Naive thymus-derived CD4-positive, alpha-beta T cell (primary cell): ENCODE results near the gene ST3GAL5. TPM values are rescaled to one million over a fixed set of nuclear protein-coding genes. Genes with fewer than 3 reads are reported as not detected.

Experiments used
- ATAC-seq: fragments of 150-1000 bp; cut with Tn5 transposase; 2 replicates; pipeline ENCODE4 v1.10.0; 2021; ENCODE audit warnings: mild to moderate bottlenecking, moderate library complexity
- CTCF ChIA-PET: fragments of 350-600 bp; sonication (Branson Sonifier 250); formaldehyde crosslinking; loops from one replicate; lab custom pipeline; 2021; ENCODE audit warnings: antibody characterized with exemption; lab: Charles Lee
- POLR2A ChIA-PET: fragments of 350-600 bp; sonication (Branson Sonifier 250); formaldehyde crosslinking; loops from one replicate; lab custom pipeline; 2021; ENCODE audit warnings: antibody characterized with exemption, inconsistent platforms; lab: Charles Lee
- DNase-seq, 9 donors: peaks; one replicate each; pipeline versions ENCODE4 v3.0.0 to v3.0.0-alpha.2; 2020 to 2022; ENCODE audit warnings: mixed read lengths in 1 of 9
- H3K27ac ChIP-seq: one replicate; pipeline ENCODE4 v1.7.0; 2013; ENCODE audit warnings: mild to moderate bottlenecking, low read depth, low read length, moderate library complexity
- H3K27me3 ChIP-seq, 2 donors: one replicate each; pipeline ENCODE4 v1.7.0; 2013; ENCODE audit warnings: low read length in 2 of 2, mild to moderate bottlenecking in 2 of 2, moderate library complexity in 2 of 2; ENCODE audit not compliant: control insufficient read depth in 2 of 2, insufficient read depth in 2 of 2
- H3K36me3 ChIP-seq, 3 experiments: 1 replicate in 2 of 3; 2 replicates in 1 of 3; pipeline ENCODE4 v1.7.0; 2013; ENCODE audit warnings: low read length in 3 of 3, mild to moderate bottlenecking in 3 of 3, moderate library complexity in 1 of 3; ENCODE audit not compliant: insufficient read depth in 3 of 3, control insufficient read depth in 2 of 3
- H3K4me1 ChIP-seq, 2 donors: one replicate each; pipeline ENCODE4 v1.7.0; 2013; ENCODE audit warnings: low read length in 2 of 2, mild to moderate bottlenecking in 2 of 2, moderate library complexity in 1 of 2; ENCODE audit not compliant: control insufficient read depth in 2 of 2, insufficient read depth in 2 of 2
- H3K4me3 ChIP-seq: 2 replicates; pipeline ENCODE4 v1.7.0; 2013; ENCODE audit warnings: mild to moderate bottlenecking, low read length
- H3K9me3 ChIP-seq, 3 experiments: 1 replicate in 2 of 3; 2 replicates in 1 of 3; pipeline ENCODE4 v1.7.0; 2013; ENCODE audit warnings: low read length in 3 of 3; ENCODE audit not compliant: control insufficient read depth in 2 of 3
- H3K27ac Mint-ChIP-seq, 9 donors: one replicate each; pipeline ENCODE4 v1.8.0; 2020 to 2022; ENCODE audit warnings: mixed read lengths in 9 of 9, mild to moderate bottlenecking in 8 of 9, moderate library complexity in 5 of 9, inconsistent platforms in 2 of 9
- H3K27me3 Mint-ChIP-seq, 5 donors: one replicate each; pipeline ENCODE4 v1.8.0; 2021 to 2022; ENCODE audit warnings: mixed read lengths in 5 of 5, mild to moderate bottlenecking in 1 of 5
- H3K36me3 Mint-ChIP-seq, 5 donors: one replicate each; pipeline ENCODE4 v1.8.0; 2020 to 2022; ENCODE audit warnings: mixed read lengths in 5 of 5, mild to moderate bottlenecking in 3 of 5, inconsistent platforms in 1 of 5
- H3K4me1 Mint-ChIP-seq, 7 donors: one replicate each; pipeline ENCODE4 v1.8.0; 2020 to 2022; ENCODE audit warnings: mixed read lengths in 7 of 7, mild to moderate bottlenecking in 3 of 7, inconsistent platforms in 1 of 7
- H3K4me3 Mint-ChIP-seq, 10 donors: one replicate each; pipeline ENCODE4 v1.8.0; 2020 to 2022; ENCODE audit warnings: mild to moderate bottlenecking in 10 of 10, mixed read lengths in 10 of 10, moderate library complexity in 6 of 10, inconsistent platforms in 2 of 10
- H3K9me3 Mint-ChIP-seq, 11 donors: one replicate each; pipeline ENCODE4 v1.8.0; 2020 to 2022; ENCODE audit warnings: mixed read lengths in 11 of 11, mild to moderate bottlenecking in 4 of 11, inconsistent platforms in 1 of 11, moderate library complexity in 1 of 11
- intact Hi-C, 2 donors: fragments of 100-400 bp; cut with micrococcal nuclease; formaldehyde crosslinking; loops; one replicate each; pipeline ENCODE4 v1.15.1; 2023
- polyA plus RNA-seq, 2 donors: library from polyadenylated mRNA; unstranded; fragments of 300-500 nt; fragmentation: Illumina TruSeq; gene quantifications; one replicate each; pipeline ENCODE4 v1.2.3, GENCODE V29; 2021
- total RNA-seq, 6 experiments: library from RNA in 5 of 6; stranded (reverse) in 5 of 6; gene quantifications; 1 replicate in 5 of 6; 2 replicates in 1 of 6; pipeline ENCODE4 v1.2.3 and lab custom pipeline; 2021 to 2026

Gene ST3GAL5
- total and polyA plus RNA-seq, 7 experiments from 2014 or later: 15.0 to 53.6 (median 39.3) TPM

DNA sequence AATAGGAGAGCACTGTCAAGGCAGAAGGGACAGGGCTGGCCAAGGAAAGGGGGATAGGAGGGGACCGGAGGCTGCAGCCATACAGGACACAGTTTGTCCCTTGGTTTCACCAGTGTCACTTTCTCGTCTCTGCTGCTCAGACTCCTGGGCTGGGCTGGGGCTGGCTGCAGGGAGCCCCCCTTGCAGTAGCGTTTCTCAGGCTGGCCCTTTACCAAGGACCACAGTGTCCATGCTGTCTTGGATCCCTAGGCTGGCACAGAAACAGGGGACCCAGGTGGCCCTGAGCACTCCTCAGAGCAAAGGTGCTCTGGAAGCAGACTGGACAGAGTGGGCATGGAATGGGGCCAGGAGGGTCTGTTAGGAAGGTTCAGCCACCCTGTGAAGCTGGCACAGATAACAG lies 100.2 kb downstream of the ST3GAL5 start:
- Mint-ChIP-seq H3K27me3 (peaks cover 0 to 26% (median 9%) of the 10 kb centered on the region in 5 donors), H3K27ac (no peak overlapping the region), H3K4me3 (no peak overlapping the region), H3K9me3 (no peaks in the 10 kb centered on the region), H3K36me3 (no peaks in the 10 kb centered on the region), H3K4me1 (peaks cover 0 to 8% (median 2%) of the 10 kb centered on the region in 7 donors)
- Histone ChIP-seq H3K27ac (no peak overlapping the region), H3K27me3 (no peaks in the 10 kb centered on the region), H3K4me1 (no peaks in the 10 kb centered on the region), H3K4me3 (no peak overlapping the region), H3K9me3 (no peaks in the 10 kb centered on the region), H3K36me3 (no peaks in the 10 kb centered on the region)
- DNase-seq (no peak), ATAC-seq (no peak)
- intact Hi-C loops: no loop called here
- ChIA-PET CTCF (interaction anchor here (1.2 kb wide), 1 partner anchor 38 kb away, joined by 3 read pairs; no protein-coding TSS in a partner anchor), POLR2A (no interaction called here)

DNA sequence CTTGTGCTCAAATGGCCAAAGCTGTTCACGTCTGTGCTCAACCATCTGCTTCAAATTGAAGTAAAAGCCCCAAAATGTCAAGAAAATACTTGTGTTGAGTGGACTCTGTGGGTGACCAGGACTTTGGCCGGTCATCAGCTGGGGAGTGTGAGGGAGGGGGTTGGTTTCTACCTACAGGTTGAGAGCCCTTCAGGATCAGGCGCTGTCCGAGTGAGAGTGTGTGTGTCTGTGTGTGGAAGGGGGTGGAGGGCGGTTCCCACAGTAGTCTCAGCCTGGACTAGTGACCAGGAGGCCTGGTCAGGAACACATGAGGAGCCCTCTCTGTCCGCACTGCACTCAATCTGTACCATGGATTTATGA lies 100.8 kb downstream of the ST3GAL5 start:
- no peaks in the 10 kb centered on the region for H3K4me1 ChIP-seq
- no peak for ATAC-seq
- peaks cover 0 to 8% (median 2%) of the 10 kb centered on the region in 7 donors for H3K4me1 Mint-ChIP-seq
- ChIA-PET CTCF (no interaction called here), POLR2A (interaction anchor here (0.6 kb wide), 1 partner anchor 24 kb away, joined by 5 read pairs; no protein-coding TSS in a partner anchor)
- peaks cover 0 to 26% (median 9%) of the 10 kb centered on the region in 5 donors for H3K27me3 Mint-ChIP-seq
- H3K27ac ChIP-seq: no peak overlapping the region
- intact Hi-C loops: no loop called here
- no peaks in the 10 kb centered on the region for H3K36me3 ChIP-seq
- no peaks in the 10 kb centered on the region for H3K36me3 Mint-ChIP-seq
- no peak overlapping the region for H3K4me3 Mint-ChIP-seq
- no peaks in the 10 kb centered on the region for H3K9me3 ChIP-seq
- no peak overlapping the region for H3K4me3 ChIP-seq
- no peaks in the 10 kb centered on the region for H3K27me3 ChIP-seq
- no peak for DNase-seq
- no peak overlapping the region for H3K27ac Mint-ChIP-seq
- H3K9me3 Mint-ChIP-seq: no peaks in the 10 kb centered on the region

DNA sequence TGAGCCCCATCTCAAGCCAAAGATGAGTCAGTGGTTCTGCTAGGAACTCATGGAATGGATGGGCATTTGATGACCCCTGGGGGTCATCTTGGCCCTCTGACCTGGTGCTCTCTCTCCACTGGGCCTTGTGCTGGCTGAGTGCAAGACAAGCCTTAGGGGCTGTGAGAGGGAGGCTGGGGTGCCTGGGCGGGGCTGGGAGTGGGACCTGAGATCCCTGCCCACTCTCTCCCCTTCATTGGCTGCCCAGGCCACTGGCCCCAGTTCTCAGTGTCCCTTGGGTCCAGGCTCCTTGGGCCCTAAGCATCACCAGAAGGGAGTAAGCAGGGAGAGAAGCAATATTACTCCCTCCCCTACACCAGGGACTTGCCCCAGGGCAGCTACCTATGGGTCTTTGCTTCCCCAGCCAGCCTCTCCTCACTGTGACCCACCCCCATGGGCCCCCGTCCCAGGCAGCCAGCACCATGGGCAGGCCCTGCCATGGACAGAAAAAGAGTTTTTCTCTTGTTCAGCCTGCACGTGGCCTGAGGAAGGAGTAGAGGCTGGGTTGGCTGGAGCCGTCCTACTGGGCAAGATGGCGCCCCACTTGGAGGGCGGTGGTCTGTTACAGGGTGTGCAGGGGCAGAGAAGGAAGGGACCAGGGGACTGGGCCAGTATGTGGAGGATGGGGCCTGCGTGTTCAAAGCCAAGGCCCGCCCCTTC lies 101.4 kb downstream of the ST3GAL5 start:
- no peaks in the 10 kb centered on the region for H3K27me3 ChIP-seq
- H3K9me3 ChIP-seq: no peaks in the 10 kb centered on the region
- Mint-ChIP-seq H3K9me3 (no peaks in the 10 kb centered on the region), H3K36me3 (no peaks in the 10 kb centered on the region), H3K27ac (no peak overlapping the region), H3K4me1 (peaks cover 0 to 8% (median 2%) of the 10 kb centered on the region in 7 donors), H3K27me3 (peaks cover 0 to 22% (median 9%) of the 10 kb centered on the region in 5 donors), H3K4me3 (no peak overlapping the region)
- H3K36me3 ChIP-seq: no peaks in the 10 kb centered on the region
- ATAC-seq: no peak
- DNase-seq: no peak
- no peak overlapping the region for H3K4me3 ChIP-seq
- CTCF ChIA-PET: interaction anchor here (2.1 kb wide), 1 partner anchor 59 kb away, joined by 5 read pairs; no protein-coding TSS in a partner anchor
- intact Hi-C loops: no loop called here
- H3K4me1 ChIP-seq: no peaks in the 10 kb centered on the region
- no peak overlapping the region for H3K27ac ChIP-seq
- POLR2A ChIA-PET: interaction anchor here (0.6 kb wide), 1 partner anchor 23 kb away, joined by 5 read pairs; no protein-coding TSS in a partner anchor

Other genes starting within 250 kb of the ST3GAL5 start
- gene SFTPB, start 220.8 kb downstream of the ST3GAL5 start, total RNA-seq: not detected
- gene SFTPB, start 220.8 kb downstream of the ST3GAL5 start, polyA plus RNA-seq: not detected
- 100 to 1,000 TPM in 2 of 5 experiments, 10 to 100 TPM in 1, 1 to 10 TPM in 2; 5.9 to 780 (median 84.7) TPM for gene GNLY, start 194.6 kb downstream of the ST3GAL5 start, total RNA-seq
- 10 to 100 TPM; 11.1 to 13.5 TPM for gene GNLY, start 194.6 kb downstream of the ST3GAL5 start, polyA plus RNA-seq
- gene ATOH8, start 135.0 kb downstream of the ST3GAL5 start, total RNA-seq: under 1 TPM in 2 of 5 experiments, not detected in 3; 0.42 to 0.73 TPM
- not detected for gene ATOH8, start 135.0 kb downstream of the ST3GAL5 start, polyA plus RNA-seq
- 10 to 100 TPM; 18.8 to 44.4 (median 21.7) TPM for gene POLR1A, start 216.9 kb upstream of the ST3GAL5 start, total RNA-seq
- gene POLR1A, start 216.9 kb upstream of the ST3GAL5 start, polyA plus RNA-seq: 1 to 10 TPM; 2.9 to 5.1 TPM
- 100 to 1,000 TPM; 109 to 207 (median 163) TPM for gene PTCD3, start 217.2 kb upstream of the ST3GAL5 start, total RNA-seq
- gene PTCD3, start 217.2 kb upstream of the ST3GAL5 start, polyA plus RNA-seq: 10 to 100 TPM; 47.5 to 49.5 TPM